Kidney (tissue), 14 donors: ENCODE data around the gene NEMP1. TPM values are rescaled to one million over a fixed set of nuclear protein-coding genes. Genes with fewer than 3 reads are reported as not detected.

Source experiments
- DNase-seq, 5 donors: peaks; one replicate each; pipeline ENCODE4 v3.0.0-alpha.2; 2013 to 2020
- FAIRE-seq: peaks from 2 replicates; lab custom pipeline; 2012; peaks lifted over from hg19 to GRCh38; lab: Jason Lieb, UNC
- H3K27ac ChIP-seq, 2 donors: one replicate each; pipeline ENCODE4 v1.7.0; 2013; ENCODE audit warnings: low read depth in 2 of 2, low read length in 2 of 2, inconsistent platforms in 1 of 2
- H3K27me3 ChIP-seq: one replicate; pipeline ENCODE4 v1.7.1; 2013; ENCODE audit warnings: low read length, inconsistent platforms; ENCODE audit not compliant: control insufficient read depth, insufficient read depth
- H3K36me3 ChIP-seq, 3 donors: one replicate each; pipeline versions ENCODE4 v1.7.0 to v1.7.1; 2013; ENCODE audit warnings: low read length in 3 of 3, control low read depth in 1 of 3, inconsistent platforms in 1 of 3; ENCODE audit not compliant: insufficient read depth in 3 of 3, control insufficient read depth in 2 of 3
- H3K4me1 ChIP-seq, 3 donors: one replicate each; pipeline versions ENCODE4 v1.7.0 to v1.7.1; 2013; ENCODE audit warnings: low read length in 3 of 3, inconsistent platforms in 1 of 3, low read depth in 1 of 3; ENCODE audit not compliant: control insufficient read depth in 2 of 3, insufficient read depth in 2 of 3
- H3K4me3 ChIP-seq, 3 donors: one replicate each; pipeline versions ENCODE4 v1.7.0 to v1.8.1; 2013; ENCODE audit warnings: low read length in 3 of 3, control low read depth in 1 of 3, inconsistent platforms in 1 of 3
- H3K9ac ChIP-seq, 3 donors: one replicate each; pipeline versions ENCODE4 v1.7.0 to v1.7.1; 2013; ENCODE audit warnings: low read length in 3 of 3, control low read depth in 1 of 3, inconsistent platforms in 1 of 3
- H3K9me3 ChIP-seq, 3 donors: one replicate each; pipeline versions ENCODE4 v1.7.0 to v1.7.1; 2013; ENCODE audit warnings: low read length in 3 of 3, control low read depth in 1 of 3, inconsistent platforms in 1 of 3; ENCODE audit not compliant: control insufficient read depth in 2 of 3, insufficient read depth in 1 of 3
- intact Hi-C: fragments of 100-400 bp; cut with DNase I; formaldehyde crosslinking; loops from one replicate; pipeline ENCODE4 v1.11.1; 2022
- polyA plus RNA-seq: library from polyadenylated mRNA; stranded (reverse); fragments of 350-450 nt; fragmentation: Illumina TruSeq; extraction: RNeasy Lipid Tissue Mini Kit (QIAGEN cat#74804); gene quantifications from one replicate; pipeline ENCODE4 v1.2.3, GENCODE V29; 2014; ENCODE audit warnings: low read depth, low replicate concordance; ENCODE audit not compliant: insufficient read depth
- total RNA-seq: library from RNA; stranded (reverse); fragmentation: NEBNext Ultra II Directional; extraction: Animal tissue kit (Norgen Biotek cat#: 25700); gene quantifications from one replicate; pipeline ENCODE4 v1.2.1, GENCODE V29; 2021
- TF ChIP-seq, protein P1 (sequence below): IDR thresholded peaks from 3 replicates; pipeline ENCODE4 v1.5.1; 2012; ENCODE audit warnings: mild to moderate bottlenecking, moderate library complexity, borderline replicate concordance; ENCODE audit not compliant: insufficient read depth; ENCODE audit errors: extremely low read depth
- donor health status: control.
- donor health status: control.
- donor health status: control.
- donor health status: control.
- donor health status: control.
- donor health status: DM: yes; HTN: yes; CAD: no.
- donor health status: Normal renal cell carcinoma (clear cell type).

NEMP1 gene
- total and polyA plus RNA-seq, 2 donors from 2014 or later: 2.1 to 10.3 TPM

DNA sequence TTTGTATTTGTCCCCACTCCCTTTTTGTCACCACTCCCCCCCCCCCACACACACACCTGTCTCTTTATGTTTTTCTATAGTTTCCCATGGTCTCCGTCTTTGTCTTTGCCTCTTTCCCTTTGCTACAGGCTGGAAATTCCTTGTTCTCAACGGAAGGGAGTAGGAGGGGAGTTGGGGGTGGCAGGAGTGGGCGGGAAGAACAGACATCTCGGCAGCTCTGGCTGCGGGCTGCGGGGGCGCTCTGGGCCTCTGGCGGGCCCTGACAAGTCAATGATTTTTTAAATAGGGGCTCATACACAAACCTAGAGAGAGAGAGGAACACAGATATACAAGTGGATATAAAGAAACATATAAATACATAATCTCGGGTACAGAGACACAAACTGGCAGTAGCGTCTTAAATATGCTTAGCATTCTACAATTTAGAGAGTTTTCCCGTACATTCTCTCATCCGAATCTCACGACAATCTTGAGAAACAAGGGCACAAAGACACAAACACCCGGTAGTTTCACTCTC is 8.0 kb upstream of the NEMP1 start:
- H3K36me3 ChIP-seq: peaks cover 0 to 6% (median 4%) of the 10 kb centered on the region in 3 donors
- H3K27me3 ChIP-seq: no peaks in the 10 kb centered on the region
- peak overlapping the region; percentile 53 to 91 (median 83) for H3K9ac ChIP-seq
- FAIRE-seq: no peak
- H3K9me3 ChIP-seq: no peaks in the 10 kb centered on the region
- intact Hi-C loops: no loop called here
- peaks cover 5 to 15% (median 14%) of the 10 kb centered on the region in 3 donors for H3K4me1 ChIP-seq
- TF ChIP-seq, protein P1, sequence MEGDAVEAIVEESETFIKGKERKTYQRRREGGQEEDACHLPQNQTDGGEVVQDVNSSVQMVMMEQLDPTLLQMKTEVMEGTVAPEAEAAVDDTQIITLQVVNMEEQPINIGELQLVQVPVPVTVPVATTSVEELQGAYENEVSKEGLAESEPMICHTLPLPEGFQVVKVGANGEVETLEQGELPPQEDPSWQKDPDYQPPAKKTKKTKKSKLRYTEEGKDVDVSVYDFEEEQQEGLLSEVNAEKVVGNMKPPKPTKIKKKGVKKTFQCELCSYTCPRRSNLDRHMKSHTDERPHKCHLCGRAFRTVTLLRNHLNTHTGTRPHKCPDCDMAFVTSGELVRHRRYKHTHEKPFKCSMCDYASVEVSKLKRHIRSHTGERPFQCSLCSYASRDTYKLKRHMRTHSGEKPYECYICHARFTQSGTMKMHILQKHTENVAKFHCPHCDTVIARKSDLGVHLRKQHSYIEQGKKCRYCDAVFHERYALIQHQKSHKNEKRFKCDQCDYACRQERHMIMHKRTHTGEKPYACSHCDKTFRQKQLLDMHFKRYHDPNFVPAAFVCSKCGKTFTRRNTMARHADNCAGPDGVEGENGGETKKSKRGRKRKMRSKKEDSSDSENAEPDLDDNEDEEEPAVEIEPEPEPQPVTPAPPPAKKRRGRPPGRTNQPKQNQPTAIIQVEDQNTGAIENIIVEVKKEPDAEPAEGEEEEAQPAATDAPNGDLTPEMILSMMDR: peak; percentile 28
- peak; percentile 90 to 97 (median 94) for DNase-seq
- H3K27ac ChIP-seq: peak overlapping the region; percentile 99 to 100
- peak overlapping the region; percentile 65 to 93 (median 74) for H3K4me3 ChIP-seq

DNA sequence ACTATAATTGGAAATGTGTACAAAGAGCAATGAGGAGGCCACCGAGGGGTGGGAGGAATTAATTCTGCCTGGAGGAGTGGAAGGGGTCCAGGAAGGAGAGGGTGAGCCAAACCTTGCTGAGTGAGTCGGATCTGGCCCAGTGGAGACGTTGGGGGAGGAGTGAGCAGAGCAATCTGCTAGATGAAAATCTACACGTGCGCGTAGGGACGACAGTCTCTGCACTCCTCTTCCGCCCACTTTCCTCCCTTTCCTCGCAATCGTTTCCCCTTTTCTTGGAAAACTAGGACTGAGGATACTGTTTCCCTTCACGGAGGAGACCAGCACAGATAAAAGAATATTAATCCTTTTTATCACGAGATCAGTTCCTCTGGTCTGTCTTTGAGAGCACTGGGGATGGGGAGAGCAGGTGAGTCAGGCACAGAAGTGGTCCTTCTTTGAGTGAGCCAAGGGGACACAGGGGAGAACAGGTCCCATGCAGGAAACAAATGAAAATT is 7.5 kb upstream of the NEMP1 start:
- Histone ChIP-seq H3K9ac (peak overlapping the region; percentile 53 to 84 (median 83)), H3K27me3 (no peaks in the 10 kb centered on the region), H3K36me3 (peaks cover 0 to 1% (median under 1%) of the 10 kb centered on the region in 3 donors), H3K27ac (peak overlapping the region; percentile 99 to 100), H3K4me3 (peak overlapping the region; percentile 65 to 93 (median 74)), H3K4me1 (peaks cover 5 to 15% (median 13%) of the 10 kb centered on the region in 3 donors), H3K9me3 (no peaks in the 10 kb centered on the region)
- intact Hi-C loops: no loop called here
- FAIRE-seq (no peak), DNase-seq (peak in 4 of 5 donors; percentile 84 to 94 (median 89))
- TF ChIP-seq, protein P1: no peak

DNA sequence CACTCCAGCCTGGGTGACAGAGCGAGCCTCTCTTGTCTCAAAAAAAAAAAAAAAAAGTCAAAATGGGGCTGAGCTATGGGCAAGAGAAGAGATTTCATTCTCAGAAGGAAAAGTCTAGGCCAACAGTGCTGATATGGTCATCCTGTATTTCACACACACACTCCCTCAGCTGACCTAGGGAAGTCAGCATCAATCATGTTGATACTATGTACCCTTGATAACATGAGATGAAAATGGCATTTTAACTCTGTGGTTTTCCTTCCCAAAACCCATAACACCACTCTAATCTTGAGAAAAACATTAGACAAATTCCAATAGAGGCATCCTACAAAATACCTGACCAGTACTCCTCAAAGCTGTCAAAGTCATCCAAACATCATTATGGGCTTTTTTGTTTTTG is 2.3 kb upstream of the NEMP1 start:
- Histone ChIP-seq H3K27ac (no peak overlapping the region), H3K4me3 (no peak overlapping the region), H3K36me3 (no peaks in the 10 kb centered on the region), H3K9me3 (no peaks in the 10 kb centered on the region), H3K27me3 (no peaks in the 10 kb centered on the region), H3K9ac (no peak overlapping the region), H3K4me1 (peaks cover 0 to 9% (median 6%) of the 10 kb centered on the region in 3 donors)
- DNase-seq: no peak
- TF ChIP-seq, protein P1: no peak
- no peak for FAIRE-seq
- intact Hi-C loops: no loop called here
